ENCODE results near the gene FRMPD4. TPM values are rescaled to one million over a fixed set of nuclear protein-coding genes. Genes with fewer than 3 reads are reported as not detected.

Gene FRMPD4
- polyA plus RNA-seq (2011; rRNA removed) (0.78 and 0.82 TPM in 2 replicates), polyA minus RNA-seq (2011; rRNA and poly(A)+ RNA removed) (1.3 and 1.6 TPM in 2 replicates)

GRCh38 chrX:12138361-12139313 is at the start of gene FRMPD4:
FRMPD4 (plus strand) TSS chrX:12138473; CDS start chrX:12138972, 499 bp downstream.
- POLR2A ChIA-PET, result no interaction called here
- TF ChIP-seq, protein P1, sequence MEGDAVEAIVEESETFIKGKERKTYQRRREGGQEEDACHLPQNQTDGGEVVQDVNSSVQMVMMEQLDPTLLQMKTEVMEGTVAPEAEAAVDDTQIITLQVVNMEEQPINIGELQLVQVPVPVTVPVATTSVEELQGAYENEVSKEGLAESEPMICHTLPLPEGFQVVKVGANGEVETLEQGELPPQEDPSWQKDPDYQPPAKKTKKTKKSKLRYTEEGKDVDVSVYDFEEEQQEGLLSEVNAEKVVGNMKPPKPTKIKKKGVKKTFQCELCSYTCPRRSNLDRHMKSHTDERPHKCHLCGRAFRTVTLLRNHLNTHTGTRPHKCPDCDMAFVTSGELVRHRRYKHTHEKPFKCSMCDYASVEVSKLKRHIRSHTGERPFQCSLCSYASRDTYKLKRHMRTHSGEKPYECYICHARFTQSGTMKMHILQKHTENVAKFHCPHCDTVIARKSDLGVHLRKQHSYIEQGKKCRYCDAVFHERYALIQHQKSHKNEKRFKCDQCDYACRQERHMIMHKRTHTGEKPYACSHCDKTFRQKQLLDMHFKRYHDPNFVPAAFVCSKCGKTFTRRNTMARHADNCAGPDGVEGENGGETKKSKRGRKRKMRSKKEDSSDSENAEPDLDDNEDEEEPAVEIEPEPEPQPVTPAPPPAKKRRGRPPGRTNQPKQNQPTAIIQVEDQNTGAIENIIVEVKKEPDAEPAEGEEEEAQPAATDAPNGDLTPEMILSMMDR (IDR thresholded peaks at IDR 0.05; ENCODE audit: insufficient read depth, low read depth, low read length), result 0 out of 2 replicates have a peak, but pooled peaks have one; percentile 10
- no peak for DNase-seq (ENCODE audit: low read depth)
- Histone ChIP-seq H3K4me3 (ENCODE audit: low read depth, low read length) (peak within 1 kb of the TSS; percentile 50), H3K27me3 (ENCODE audit: control insufficient read depth, insufficient read depth, low read length) (no peaks in the 10 kb centered on the region; the same call in 1 of the 2 replicates), H3K36me3 (ENCODE audit: control insufficient read depth, insufficient read depth, low read length) (no peaks in the 10 kb centered on the region)
- CTCF ChIA-PET, result interaction anchor here (0.5 to 1.2 kb wide), 3 partner anchors 124 to 223 kb away, joined by 3 to 6 read pairs (median 3); no protein-coding TSS in a partner anchor

DNA sequence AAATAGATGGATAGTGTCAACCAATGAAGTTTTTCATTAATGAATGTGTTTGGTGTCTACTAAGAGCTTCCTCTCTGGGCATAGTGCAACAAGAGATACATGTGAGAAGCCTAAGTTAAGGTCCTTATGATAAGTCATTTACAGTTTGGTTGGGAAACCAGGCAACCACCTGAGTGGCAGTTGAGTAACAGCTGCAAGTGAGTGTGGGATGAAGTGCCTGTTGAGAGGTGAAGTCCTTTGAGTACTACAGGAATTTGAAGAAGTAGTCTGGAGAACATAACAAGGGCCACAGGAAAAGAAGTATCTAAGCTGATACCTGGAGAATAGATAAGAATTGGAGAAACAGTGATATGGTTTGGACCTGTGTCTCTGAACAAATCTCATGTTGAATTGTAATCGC is 48.5 kb upstream of the FRMPD4 start:
- Histone ChIP-seq H3K36me3 (ENCODE audit: control insufficient read depth, insufficient read depth, low read length) (no peaks in the 10 kb centered on the region), H3K4me3 (ENCODE audit: low read depth, low read length) (no peak overlapping the region), H3K27me3 (ENCODE audit: control insufficient read depth, insufficient read depth, low read length) (no peaks in the 10 kb centered on the region)
- CTCF ChIA-PET, result no interaction called here
- TF ChIP-seq, protein P1 (IDR thresholded peaks at IDR 0.05; ENCODE audit: insufficient read depth, low read depth, low read length), result no peak
- no peak for DNase-seq (ENCODE audit: low read depth)
- POLR2A ChIA-PET, result no interaction called here

DNA sequence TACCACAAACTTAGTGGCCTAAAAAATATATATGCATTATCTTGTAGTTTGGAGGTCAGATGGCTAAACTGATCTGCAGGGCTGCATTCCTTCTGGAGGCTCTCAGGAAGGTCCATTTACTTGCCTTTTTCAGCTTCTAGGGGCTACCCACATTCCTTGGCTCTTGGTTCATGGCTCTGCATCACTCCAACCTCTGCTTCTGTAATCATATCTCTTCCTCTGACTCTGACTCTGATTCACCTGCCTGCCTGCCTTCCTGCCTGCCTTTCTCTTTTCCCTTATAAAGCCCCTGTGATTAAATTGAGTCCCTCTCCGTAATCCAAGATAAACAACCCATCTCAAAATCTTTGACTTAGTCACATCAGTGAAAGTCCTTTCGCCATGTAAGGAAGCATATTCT is 25.0 kb upstream of the FRMPD4 start:
- CTCF ChIA-PET, result no interaction called here
- TF ChIP-seq, protein P1 (IDR thresholded peaks at IDR 0.05; ENCODE audit: insufficient read depth, low read depth, low read length), result no peak
- H3K36me3 ChIP-seq (ENCODE audit: control insufficient read depth, insufficient read depth, low read length), result no peaks in the 10 kb centered on the region

DNA sequence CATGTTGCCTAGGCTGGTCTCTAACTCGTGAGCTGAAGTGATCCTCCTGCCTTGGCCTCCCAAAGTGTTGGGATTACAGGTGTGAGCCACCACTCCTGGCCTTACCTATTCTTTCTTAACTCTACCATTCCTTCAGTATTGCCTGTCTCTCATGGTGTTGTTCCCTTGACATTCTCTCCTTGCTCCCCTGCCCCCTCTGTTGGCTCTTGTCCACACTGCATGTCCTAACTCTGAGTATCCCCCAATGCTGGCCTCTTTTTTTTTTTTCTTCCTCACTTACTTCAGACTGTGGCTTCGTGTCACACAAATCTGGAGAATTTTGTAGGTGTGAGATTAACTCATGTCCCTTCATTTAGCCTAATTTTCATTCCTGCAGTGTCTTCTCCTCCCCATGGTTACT is 22.9 kb upstream of the FRMPD4 start:
- ChIA-PET CTCF (no interaction called here), POLR2A (no interaction called here)
- DNase-seq (ENCODE audit: low read depth), result no peak
- H3K36me3 ChIP-seq (ENCODE audit: control insufficient read depth, insufficient read depth, low read length), result no peaks in the 10 kb centered on the region
- no peaks in the 10 kb centered on the region for H3K27me3 ChIP-seq (ENCODE audit: control insufficient read depth, insufficient read depth, low read length)
- TF ChIP-seq, protein P1 (IDR thresholded peaks at IDR 0.05; ENCODE audit: insufficient read depth, low read depth, low read length), result no peak
- no peak overlapping the region for H3K4me3 ChIP-seq (ENCODE audit: low read depth, low read length)

More for the DNA sequence above, 25.0 kb upstream of the FRMPD4 start:
- Histone ChIP-seq H3K27me3 (ENCODE audit: control insufficient read depth, insufficient read depth, low read length) (no peaks in the 10 kb centered on the region), H3K4me3 (ENCODE audit: low read depth, low read length) (no peak overlapping the region)
- no peak for DNase-seq (ENCODE audit: low read depth)
- POLR2A ChIA-PET, result no interaction called here

GRCh38 chrX:12118134-12118533 is 20.1 kb upstream of the FRMPD4 start:
- TF ChIP-seq, protein P1 (IDR thresholded peaks at IDR 0.05; ENCODE audit: insufficient read depth, low read depth, low read length), result no peak
- H3K27me3 ChIP-seq (ENCODE audit: control insufficient read depth, insufficient read depth, low read length), result no peaks in the 10 kb centered on the region
- DNase-seq (ENCODE audit: low read depth), result peak; percentile 31
- POLR2A ChIA-PET, result no interaction called here
- CTCF ChIA-PET, result no interaction called here
- H3K36me3 ChIP-seq (ENCODE audit: control insufficient read depth, insufficient read depth, low read length), result no peaks in the 10 kb centered on the region
- no peak overlapping the region for H3K4me3 ChIP-seq (ENCODE audit: low read depth, low read length)

Data from BJ (cell line).